Keratinocyte (primary cell): ENCODE data around the gene TBC1D7. TPM values are rescaled to one million over a fixed set of nuclear protein-coding genes. Genes with fewer than 3 reads are reported as not detected.

Experiments
- DNase-seq: peaks from one replicate; pipeline ENCODE4 v3.0.0-alpha.2; 2011; ENCODE audit warnings: low read depth, missing footprints, low spot score
- FAIRE-seq: peaks from 2 replicates; lab custom pipeline; 2011; peaks lifted over from hg19 to GRCh38; lab: Jason Lieb, UNC
- H2AFZ ChIP-seq: 2 replicates; pipeline ENCODE4 v1.6.0; 2012; ENCODE audit warnings: low read length, control low read depth, inconsistent platforms; ENCODE audit not compliant: control insufficient read depth
- H3K27ac ChIP-seq: 2 replicates; pipeline ENCODE4 v1.5.1; 2011; ENCODE audit warnings: low read length; ENCODE audit not compliant: control insufficient read depth, insufficient read depth
- H3K27me3 ChIP-seq: 3 replicates; pipeline ENCODE4 v1.6.0; 2011; ENCODE audit warnings: low read length; ENCODE audit not compliant: control insufficient read depth, insufficient read depth; ENCODE audit errors: extremely low read depth
- H3K36me3 ChIP-seq, 2 experiments: 2 replicates in 1 of 2; 3 replicates in 1 of 2; pipeline ENCODE4 v1.5.1; 2011; ENCODE audit warnings: low read length in 2 of 2, mild to moderate bottlenecking in 1 of 2; ENCODE audit not compliant: control insufficient read depth in 2 of 2, insufficient read depth in 2 of 2; ENCODE audit errors: extremely low read depth in 1 of 2
- H3K4me1 ChIP-seq: 3 replicates; pipeline ENCODE4 v1.5.1; 2011; ENCODE audit warnings: low read length; ENCODE audit not compliant: control insufficient read depth, insufficient read depth; ENCODE audit errors: extremely low read depth
- H3K4me2 ChIP-seq: 3 replicates; pipeline ENCODE4 v1.6.0; 2011; ENCODE audit warnings: low read depth, low read length; ENCODE audit not compliant: control insufficient read depth, insufficient read depth; ENCODE audit errors: extremely low read depth
- H3K4me3 ChIP-seq, 3 experiments: fragments of 200-600 bp in 1 of 3; sonication (generic) in 1 of 3; 2 replicates in 2 of 3; 3 replicates in 1 of 3; pipeline ENCODE4 v1.5.1; 2011 to 2016; ENCODE audit warnings: low read length in 3 of 3, mild to moderate bottlenecking in 3 of 3, control low read depth in 2 of 3, inconsistent platforms in 1 of 3, low read depth in 1 of 3, mixed read lengths in 1 of 3, mixed run types in 1 of 3, moderate library complexity in 1 of 3; ENCODE audit not compliant: control insufficient read depth in 2 of 3, insufficient read depth in 2 of 3; ENCODE audit errors: extremely low read depth in 1 of 3
- H3K79me2 ChIP-seq: 2 replicates; pipeline ENCODE4 v1.6.0; 2012; ENCODE audit warnings: low read length; ENCODE audit not compliant: control insufficient read depth, insufficient read depth
- H3K9ac ChIP-seq: 3 replicates; pipeline ENCODE4 v1.6.0; 2011; ENCODE audit warnings: low read length; ENCODE audit not compliant: control insufficient read depth, insufficient read depth; ENCODE audit errors: extremely low read depth
- H3K9me1 ChIP-seq: 3 replicates; pipeline ENCODE4 v1.6.0; 2011; ENCODE audit warnings: low read length; ENCODE audit not compliant: control insufficient read depth, insufficient read depth; ENCODE audit errors: extremely low read depth
- H3K9me3 ChIP-seq: 2 replicates; pipeline ENCODE4 v1.5.1; 2012; ENCODE audit warnings: low read depth, low read length; ENCODE audit not compliant: control insufficient read depth
- H4K20me1 ChIP-seq: 3 replicates; pipeline ENCODE4 v1.6.0; 2011; ENCODE audit warnings: low read length; ENCODE audit not compliant: control insufficient read depth, insufficient read depth; ENCODE audit errors: extremely low read depth
- CTCF ChIP-seq, 3 experiments: IDR thresholded peaks in 1 of 3; conservative IDR thresholded peaks in 1 of 3; optimal IDR thresholded peaks in 1 of 3; 2 replicates in 2 of 3; 3 replicates in 1 of 3; pipeline versions ENCODE3 to v1.5.1; 2011; ENCODE audit warnings: low read length in 3 of 3, mild to moderate bottlenecking in 3 of 3, moderate library complexity in 2 of 3, control low read depth in 1 of 3, inconsistent platforms in 1 of 3; ENCODE audit not compliant: insufficient read depth in 2 of 3; ENCODE audit errors: extremely low read depth in 1 of 3
- EZH2 ChIP-seq: IDR thresholded peaks from one replicate; pipeline ENCODE4 v1.6.1; 2012; ENCODE audit warnings: inconsistent platforms, mild to moderate bottlenecking, low read length, moderate library complexity
- dilution Hi-C: fragments of 300-500 bp; cut with MboI; formaldehyde crosslinking; loops from one replicate; pipeline ENCODE4 v1.7.0; 2020; ENCODE audit warnings: low sequenced_read_pairs; ENCODE audit not compliant: extremely low pct_ligation_motif_present
- polyA plus RNA-seq, 5 experiments: library from polyadenylated mRNA; depleted of rRNA in 3 of 5; stranded (reverse) in 3 of 5; stranded (forward) in 1 of 5; unstranded in 1 of 5; fragments of >200 nt; gene quantifications; 1 replicate in 1 of 5; 2 replicates in 3 of 5; 3 replicates in 1 of 5; pipeline versions ENCODE4 v1.2.1 to v1.2.3, GENCODE V29; 2011 to 2012; ENCODE audit warnings: missing spikeins in 2 of 5, low read depth in 1 of 5, low replicate concordance in 1 of 5

The TBC1D7 gene
- polyA plus RNA-seq, 1 donor (not counting 4 experiments of a cell fraction or from before 2014, with no cell fraction given) = 30.4 TPM

- DNase-seq (no peak), FAIRE-seq (no peak)
- no peaks in the 10 kb centered on the region for H3K36me3 ChIP-seq
- no peak overlapping the region for H3K4me2 ChIP-seq
- no peak overlapping the region for H2AFZ ChIP-seq
- no peaks in the 10 kb centered on the region for H3K79me2 ChIP-seq
- H4K20me1 ChIP-seq = no peaks in the 10 kb centered on the region
- no peak overlapping the region for H3K4me3 ChIP-seq
- H3K27me3 ChIP-seq = no peaks in the 10 kb centered on the region
- TF ChIP-seq EZH2 (no peak), CTCF (optimal IDR thresholded peaks at IDR 0.05 in 1 of 3, IDR thresholded peaks at IDR 0.05 in 1 of 3, conservative IDR thresholded peaks at IDR 0.05 in 1 of 3; ENCODE audit: extremely low read depth in 1 of 3, insufficient read depth in 2 of 3, low read length in 3 of 3) (no peak)
- dilution Hi-C loops = no loop called here
- H3K27ac ChIP-seq = no peak overlapping the region
- H3K9ac ChIP-seq = no peak overlapping the region
- no peaks in the 10 kb centered on the region for H3K9me1 ChIP-seq
- no peaks in the 10 kb centered on the region for H3K9me3 ChIP-seq
- H3K4me1 ChIP-seq = no peaks in the 10 kb centered on the region
Measured at GRCh38 chr6:13277231-13277630, 51.1 kb downstream of the TBC1D7 start.

- dilution Hi-C loops = no loop called here
- Histone ChIP-seq H4K20me1 (no peaks in the 10 kb centered on the region), H3K4me3 (no peak overlapping the region), H2AFZ (no peak overlapping the region), H3K4me1 (no peaks in the 10 kb centered on the region), H3K27ac (no peak overlapping the region), H3K9ac (no peak overlapping the region), H3K36me3 (no peaks in the 10 kb centered on the region), H3K9me1 (no peaks in the 10 kb centered on the region), H3K27me3 (no peaks in the 10 kb centered on the region), H3K4me2 (no peak overlapping the region), H3K9me3 (no peaks in the 10 kb centered on the region), H3K79me2 (no peaks in the 10 kb centered on the region)
- TF ChIP-seq EZH2 = no peak
- TF ChIP-seq CTCF (optimal IDR thresholded peaks at IDR 0.05 in 1 of 3, IDR thresholded peaks at IDR 0.05 in 1 of 3, conservative IDR thresholded peaks at IDR 0.05 in 1 of 3; ENCODE audit: extremely low read depth in 1 of 3, insufficient read depth in 2 of 3, low read length in 3 of 3) = no peak
- FAIRE-seq (no peak), DNase-seq (no peak)
Measured at GRCh38 chr6:13275435-13275989, 52.8 kb downstream of the TBC1D7 start.
